ENCODE data around the gene TANC1. TPM values are rescaled to one million over a fixed set of nuclear protein-coding genes. Genes with fewer than 3 reads are reported as not detected.

TANC1 gene
- total RNA-seq, 2 donors from 2014 or later: 2.9 to 9.5 TPM

GRCh38 chr2:159145745-159146354 is 177.4 kb downstream of the TANC1 start:
- H3K27ac Mint-ChIP-seq: no peak overlapping the region
- H3K9me3 Mint-ChIP-seq: no peaks in the 10 kb centered on the region

GRCh38 chr2:159146996-159147666 is 178.7 kb downstream of the TANC1 start:
- Histone ChIP-seq H3K4me3 (ENCODE audit: low read length) (no peak overlapping the region), H3K27me3 (ENCODE audit: control insufficient read depth, insufficient read depth, low read length, poor library complexity, severe bottlenecking) (no peaks in the 10 kb centered on the region), H3K9ac (ENCODE audit: extremely low read depth, low read length, poor library complexity, severe bottlenecking) (no peak overlapping the region), H3K4me1 (ENCODE audit: control insufficient read depth, insufficient read depth, low read length) (no peaks in the 10 kb centered on the region), H3K9me3 (ENCODE audit: control insufficient read depth, low read length) (no peaks in the 10 kb centered on the region), H3K27ac (ENCODE audit: low read depth, low read length) (no peak overlapping the region), H3K36me3 (ENCODE audit: control insufficient read depth, insufficient read depth, low read length) (peaks cover 40% of the 10 kb centered on the region)
- no peak for DNase-seq
- no peaks in the 10 kb centered on the region for H3K4me1 Mint-ChIP-seq
- H3K9me3 Mint-ChIP-seq: no peaks in the 10 kb centered on the region
- no peaks in the 10 kb centered on the region for H3K27me3 Mint-ChIP-seq (ENCODE audit: insufficient read depth)
- no peak for TF ChIP-seq CTCF (conservative IDR thresholded peaks at IDR 0.05)
- no peaks in the 10 kb centered on the region for H3K36me3 Mint-ChIP-seq (ENCODE audit: low read depth)
- H3K4me3 Mint-ChIP-seq: no peak overlapping the region
- 84 to 88% methylated on average over 4 to 13 of the region's 14 CpGs for WGBS, 2 experiments (ENCODE audit: insufficient coverage in 1 of 2, insufficient read length in 1 of 2)
- no peak overlapping the region for H3K27ac Mint-ChIP-seq

More at GRCh38 chr2:159145745-159146354, 177.4 kb downstream of the TANC1 start:
- H3K4me3 Mint-ChIP-seq: no peak overlapping the region
- Histone ChIP-seq H3K27me3 (ENCODE audit: control insufficient read depth, insufficient read depth, low read length, poor library complexity, severe bottlenecking) (no peaks in the 10 kb centered on the region), H3K9me3 (ENCODE audit: control insufficient read depth, low read length) (no peaks in the 10 kb centered on the region), H3K36me3 (ENCODE audit: control insufficient read depth, insufficient read depth, low read length) (peaks cover 27% of the 10 kb centered on the region), H3K4me3 (ENCODE audit: low read length) (no peak overlapping the region), H3K4me1 (ENCODE audit: control insufficient read depth, insufficient read depth, low read length) (no peaks in the 10 kb centered on the region), H3K9ac (ENCODE audit: extremely low read depth, low read length, poor library complexity, severe bottlenecking) (no peak overlapping the region), H3K27ac (ENCODE audit: low read depth, low read length) (no peak overlapping the region)
- no peaks in the 10 kb centered on the region for H3K36me3 Mint-ChIP-seq (ENCODE audit: low read depth)
- H3K27me3 Mint-ChIP-seq (ENCODE audit: insufficient read depth): no peaks in the 10 kb centered on the region
- H3K4me1 Mint-ChIP-seq: no peaks in the 10 kb centered on the region
- 76 to 92% methylated on average over 2 to 4 of the region's 5 CpGs for WGBS, 2 experiments (ENCODE audit: insufficient coverage in 1 of 2, insufficient read length in 1 of 2)
- no peak for TF ChIP-seq CTCF (conservative IDR thresholded peaks at IDR 0.05)
- DNase-seq: no peak

- no peak for DNase-seq
- no peak overlapping the region for H3K27ac Mint-ChIP-seq
- WGBS, 2 experiments (ENCODE audit: insufficient coverage in 1 of 2, insufficient read length in 1 of 2): 92 to 94% methylated on average over 2 to 3 of the region's 3 CpGs
Observed at GRCh38 chr2:159147690-159148089, 179.2 kb downstream of the TANC1 start.

More at GRCh38 chr2:159147690-159148089, 179.2 kb downstream of the TANC1 start:
- Mint-ChIP-seq H3K27me3 (ENCODE audit: insufficient read depth) (no peaks in the 10 kb centered on the region), H3K36me3 (ENCODE audit: low read depth) (no peaks in the 10 kb centered on the region), H3K4me1 (no peaks in the 10 kb centered on the region), H3K4me3 (no peak overlapping the region), H3K9me3 (no peaks in the 10 kb centered on the region)
- no peak for TF ChIP-seq CTCF (conservative IDR thresholded peaks at IDR 0.05)
- no peaks in the 10 kb centered on the region for H3K27me3 ChIP-seq (ENCODE audit: control insufficient read depth, insufficient read depth, low read length, poor library complexity, severe bottlenecking)
- no peaks in the 10 kb centered on the region for H3K9me3 ChIP-seq (ENCODE audit: control insufficient read depth, low read length)
- H3K9ac ChIP-seq (ENCODE audit: extremely low read depth, low read length, poor library complexity, severe bottlenecking): no peak overlapping the region
- H3K36me3 ChIP-seq (ENCODE audit: control insufficient read depth, insufficient read depth, low read length): peaks cover 45% of the 10 kb centered on the region
- no peak overlapping the region for H3K27ac ChIP-seq (ENCODE audit: low read depth, low read length)
- H3K4me3 ChIP-seq (ENCODE audit: low read length): no peak overlapping the region
- H3K4me1 ChIP-seq (ENCODE audit: control insufficient read depth, insufficient read depth, low read length): no peaks in the 10 kb centered on the region
